Activated CD4-positive, alpha-beta T cell treated with anti-CD3 and anti-CD28 coated beads, Interleukin-2, amount 50 U/mL, for 48 hours (primary cell): Measurements from ENCODE around the gene PACRG.

Experiments used
- DNase-seq, 2 experiments: peaks; one replicate each; pipeline ENCODE4 v3.0.0-alpha.2; 2020

Gene PACRG

DNA sequence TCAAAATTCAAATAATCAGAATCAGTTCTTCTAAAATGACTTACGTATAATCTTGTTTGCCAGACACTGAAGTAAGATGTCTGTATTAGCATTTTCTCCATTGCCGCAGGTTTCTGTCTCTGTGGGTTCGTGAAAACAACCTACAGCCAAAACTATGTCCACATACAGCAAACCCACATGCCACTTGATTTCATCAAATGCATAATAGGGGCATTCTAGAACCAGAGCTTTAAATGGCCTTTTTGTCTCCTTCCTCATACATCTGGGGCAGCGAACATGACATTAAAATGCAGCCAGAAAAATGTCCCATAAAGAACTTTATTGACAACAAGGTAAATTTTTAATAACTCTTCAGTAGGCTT is 596.5 kb downstream of the PACRG start:
- no peak for DNase-seq

- DNase-seq = no peak
Observed at GRCh38 chr6:163324688-163325389, 597.1 kb downstream of the PACRG start.

- DNase-seq = no peak
Observed at GRCh38 chr6:163325390-163325784, 597.6 kb downstream of the PACRG start.

GRCh38 chr6:163327165-163327880 is 599.5 kb downstream of the PACRG start:
- no peak for DNase-seq

GRCh38 chr6:163327921-163328320 is 600.1 kb downstream of the PACRG start:
- DNase-seq = no peak

- DNase-seq = no peak
Observed at GRCh38 chr6:163328411-163328810, 600.6 kb downstream of the PACRG start.

GRCh38 chr6:163329991-163330390 is 602.2 kb downstream of the PACRG start:
- no peak for DNase-seq

DNA sequence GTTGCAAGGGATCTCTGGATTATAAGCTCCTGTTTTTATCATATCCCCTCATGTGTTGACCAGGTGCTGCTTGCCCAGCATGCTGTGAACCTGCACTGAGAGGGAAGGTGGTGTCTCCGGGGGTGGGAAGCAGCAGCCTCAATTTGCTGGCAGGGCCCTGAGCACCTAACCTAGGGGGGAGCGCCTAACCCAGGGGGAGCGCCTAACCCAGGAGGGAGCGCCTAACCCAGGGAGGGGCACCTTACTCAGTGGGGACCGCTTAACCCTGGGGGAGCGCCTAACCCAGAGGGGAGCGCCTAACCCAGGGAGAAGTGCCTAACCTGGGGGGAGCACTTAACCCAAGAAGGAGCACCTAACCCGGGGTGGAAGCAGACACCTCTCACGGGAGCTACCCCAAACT is 603.5 kb downstream of the PACRG start:
- no peak for DNase-seq

GRCh38 chr6:163332575-163332974 is 604.8 kb downstream of the PACRG start:
- no peak for DNase-seq

DNA sequence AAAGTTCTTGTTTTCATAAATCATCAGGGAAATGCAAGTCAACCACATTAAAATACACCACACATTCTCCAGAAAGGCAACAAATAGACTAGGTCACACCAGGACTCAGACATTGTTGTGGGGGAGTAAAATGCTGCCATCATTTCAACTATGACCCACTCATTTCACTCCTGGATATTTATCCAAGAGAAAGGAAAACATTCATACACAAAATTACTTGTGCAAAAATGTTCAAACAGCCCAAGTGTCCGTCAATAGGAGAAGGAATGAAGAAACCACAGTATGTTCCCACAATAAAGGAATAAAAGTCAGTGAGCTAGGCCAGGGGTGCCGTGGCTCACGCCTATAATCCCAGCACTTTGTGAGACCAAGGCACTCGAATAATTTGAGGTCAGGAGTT is 605.3 kb downstream of the PACRG start:
- no peak for DNase-seq

DNA sequence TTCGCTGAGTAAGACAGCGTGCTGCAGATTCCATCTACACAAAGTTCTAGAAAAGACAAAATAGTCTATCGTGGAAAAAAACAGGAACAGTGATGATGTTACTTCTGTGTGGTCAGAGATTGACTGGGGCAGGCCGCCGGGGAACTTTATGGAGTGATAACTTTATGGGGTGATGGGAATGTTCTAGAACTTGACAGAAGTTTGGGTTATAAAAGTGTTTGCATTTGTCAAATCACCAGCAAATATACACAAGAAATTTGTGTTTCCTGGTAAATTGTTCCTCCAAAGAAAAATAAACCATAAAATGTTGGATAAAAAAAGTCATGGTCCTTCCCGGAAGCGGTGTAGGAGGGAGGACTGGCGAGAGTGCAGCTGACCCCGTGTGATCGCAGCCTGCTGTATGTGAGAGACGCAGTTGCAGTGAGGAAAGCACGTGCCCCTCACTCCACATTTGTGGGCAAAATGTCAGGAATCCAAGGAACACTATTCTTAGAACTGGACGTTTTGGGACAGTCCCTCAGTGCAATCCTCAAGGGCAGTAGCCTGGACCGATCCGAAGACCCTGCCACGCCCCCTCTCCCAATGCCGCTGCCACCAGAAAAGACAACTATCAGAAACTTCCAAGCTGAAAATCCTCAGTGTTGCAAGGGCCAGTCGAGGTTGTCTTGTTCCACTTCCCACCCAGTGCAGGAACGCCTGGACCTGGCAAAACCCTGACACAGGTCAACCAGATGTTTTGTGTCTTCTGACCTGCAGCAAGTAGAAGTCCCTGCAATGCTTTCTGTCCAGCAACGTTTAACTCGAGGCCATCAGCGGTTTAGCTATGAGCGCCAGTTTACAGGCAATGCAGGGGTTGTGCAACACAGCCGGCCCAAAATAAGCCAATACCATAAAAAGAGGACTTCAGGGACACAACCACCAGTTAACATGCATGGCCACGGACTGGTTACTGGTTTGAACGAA is 606.2 kb downstream of the PACRG start:
- DNase-seq = no peak

GRCh38 chr6:163335056-163335455 is 607.3 kb downstream of the PACRG start:
- no peak for DNase-seq

DNA sequence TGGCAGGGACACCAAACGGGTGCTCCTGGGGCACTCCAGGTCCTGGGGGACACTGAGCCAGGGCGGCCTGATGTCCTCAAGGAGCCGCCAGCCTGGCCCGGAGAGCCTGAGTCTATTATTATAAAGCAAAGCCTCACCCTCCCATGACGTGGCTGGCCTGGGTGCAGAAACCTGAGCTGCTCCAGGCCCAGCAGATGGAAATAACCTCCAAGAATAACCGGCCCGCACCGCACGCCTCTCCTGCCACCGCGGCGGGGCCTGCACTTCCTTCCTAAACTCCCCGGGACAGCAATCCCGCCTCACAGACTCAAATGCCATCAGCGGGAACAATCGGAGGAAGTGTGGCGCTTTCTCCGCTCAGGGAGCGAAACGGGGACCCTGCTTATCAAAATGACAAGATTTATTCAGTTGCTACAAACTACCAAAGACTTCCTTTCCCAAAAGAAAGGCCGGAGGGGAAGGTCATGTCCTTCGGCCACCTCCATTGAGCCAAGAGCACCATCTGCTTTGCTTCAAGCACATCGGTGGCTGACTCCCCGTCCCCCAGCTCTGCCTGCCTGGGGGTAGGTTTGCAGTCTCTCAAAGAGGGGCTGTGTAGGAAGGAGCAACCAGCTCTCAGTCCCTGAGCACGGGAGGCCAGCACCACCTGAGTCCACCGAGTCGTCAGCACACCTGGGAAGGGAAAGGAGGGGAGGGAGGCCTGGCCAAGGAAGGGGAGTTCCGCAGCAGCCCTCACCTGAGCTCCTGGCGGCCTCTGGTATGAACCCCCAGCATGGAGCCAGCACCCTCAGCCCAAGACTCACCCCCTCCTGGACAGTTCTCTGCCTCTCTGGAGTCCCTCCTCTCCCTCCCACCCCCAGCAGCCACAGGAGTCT is 608.1 kb downstream of the PACRG start:
- no peak for DNase-seq

DNA sequence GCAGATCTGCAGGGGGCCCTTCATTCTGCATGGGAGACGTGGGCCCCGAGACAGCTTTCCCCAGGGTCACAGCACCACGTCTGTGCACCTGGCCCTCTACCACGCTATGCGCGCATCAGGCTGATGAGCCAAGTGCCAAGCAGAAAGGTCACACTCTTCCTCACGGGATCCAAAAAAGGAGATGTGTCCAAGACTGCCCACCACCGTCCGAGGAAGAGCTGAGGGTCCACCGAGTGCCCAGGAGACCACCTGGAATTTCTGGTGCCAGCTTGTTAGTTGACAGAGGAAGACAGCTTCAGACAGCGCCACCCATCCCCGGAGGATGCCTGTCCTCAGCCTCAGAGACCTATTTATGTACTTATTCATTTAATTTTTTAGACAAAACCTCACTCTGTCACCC is 609.2 kb downstream of the PACRG start:
- no peak for DNase-seq

DNA sequence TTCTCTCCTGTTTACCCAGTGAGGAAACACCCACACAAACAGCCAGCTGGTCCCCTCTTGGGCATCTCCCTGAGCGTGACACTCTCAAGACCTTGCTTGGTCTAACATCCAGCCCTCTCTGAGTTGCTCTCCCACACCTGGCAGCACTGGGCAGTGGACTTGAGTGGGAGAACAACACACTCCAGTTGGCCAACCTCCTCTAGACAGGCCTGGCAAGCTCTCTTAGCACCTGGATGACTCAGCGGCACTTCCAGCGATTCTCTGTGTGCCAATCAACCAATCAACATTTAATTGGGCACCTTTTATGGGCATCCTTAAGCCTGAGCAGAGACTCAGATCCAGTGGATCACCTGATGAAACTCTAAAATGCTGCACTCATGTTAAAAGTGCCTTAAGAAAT is 610.2 kb downstream of the PACRG start:
- DNase-seq = no peak

DNA sequence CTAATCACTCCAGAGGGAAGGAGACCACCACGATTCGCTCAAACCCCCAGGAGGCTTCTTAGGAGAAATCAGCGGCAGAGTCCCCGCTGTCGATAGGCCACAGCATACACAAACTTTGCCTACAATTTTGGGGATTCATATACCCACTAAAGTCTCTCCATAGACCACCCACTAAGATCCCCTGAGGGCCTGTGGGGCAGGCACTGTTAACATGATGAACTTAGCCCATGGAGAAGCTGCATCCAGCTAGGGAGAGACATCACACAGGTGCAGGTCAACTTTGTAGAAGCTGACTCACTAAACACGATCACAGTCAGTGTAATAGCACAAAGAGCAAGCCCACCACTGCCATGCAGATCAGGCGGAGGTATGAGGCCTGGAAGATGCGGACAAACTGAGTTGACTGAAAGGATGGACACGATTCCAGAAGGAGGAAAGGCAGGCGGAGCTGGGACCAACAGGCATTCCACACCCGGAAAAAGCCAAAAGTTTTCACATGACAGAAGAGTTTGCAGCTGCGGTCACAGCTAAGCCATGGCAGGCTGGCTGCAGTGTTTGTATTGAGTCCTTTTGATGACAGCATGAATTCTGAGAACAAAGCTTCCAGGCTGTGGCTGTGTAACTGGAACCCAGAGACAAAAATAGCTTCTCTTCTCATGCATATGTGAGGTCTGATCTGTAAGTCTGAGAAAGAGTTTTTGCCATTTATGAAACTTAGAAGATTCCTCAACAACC is 611.1 kb downstream of the PACRG start:
- DNase-seq = no peak

DNA sequence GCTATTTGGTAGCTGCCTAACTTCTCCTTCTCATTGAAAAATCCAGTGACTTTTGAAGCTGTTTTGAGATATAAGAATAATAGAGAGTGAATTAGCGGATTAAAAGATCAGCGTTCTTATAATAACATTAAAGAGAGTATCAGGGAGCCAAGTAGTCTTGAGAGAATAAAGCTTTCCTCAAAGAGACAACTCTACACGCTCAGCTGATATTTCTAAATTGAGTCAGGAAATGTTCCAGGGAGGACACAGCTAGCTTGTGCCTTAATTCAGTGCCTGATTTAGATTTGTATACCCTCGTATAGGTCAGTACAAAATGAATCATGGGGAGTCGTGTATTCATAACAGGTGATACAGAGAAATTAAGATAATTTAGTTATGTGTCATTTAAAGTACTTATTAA is 611.7 kb downstream of the PACRG start:
- DNase-seq = no peak

DNA sequence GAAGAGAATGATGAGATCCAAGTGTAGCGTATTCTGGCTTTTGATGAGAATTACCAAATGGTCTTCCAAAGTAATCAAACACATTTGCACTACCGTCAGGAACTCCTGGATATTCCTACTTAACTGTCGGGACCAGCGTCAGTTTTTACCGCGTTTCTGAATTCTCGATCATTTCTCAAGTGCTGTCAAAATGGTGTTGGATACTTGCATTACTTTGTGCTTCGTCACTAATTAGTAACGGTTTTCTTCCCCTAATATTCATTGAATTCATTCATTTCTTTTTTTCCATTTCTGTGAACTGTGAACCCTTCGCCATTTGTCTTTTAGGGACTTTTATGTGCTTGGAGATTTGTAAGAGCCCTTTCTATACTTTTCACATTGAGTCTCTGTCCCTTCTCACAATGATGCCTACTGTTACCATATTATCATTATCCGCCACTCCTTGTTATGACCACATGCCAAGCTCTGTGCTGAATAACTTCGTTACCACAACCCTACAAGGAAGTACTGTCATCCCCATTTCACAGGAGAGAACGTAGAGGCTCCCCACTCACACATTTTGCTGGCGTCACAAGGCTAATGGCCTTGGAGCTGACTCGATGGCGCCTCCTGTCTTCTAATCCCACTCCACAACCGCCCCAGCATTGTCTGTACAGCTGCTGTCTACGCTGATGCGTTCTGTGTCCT is 612.6 kb downstream of the PACRG start:
- no peak for DNase-seq

DNA sequence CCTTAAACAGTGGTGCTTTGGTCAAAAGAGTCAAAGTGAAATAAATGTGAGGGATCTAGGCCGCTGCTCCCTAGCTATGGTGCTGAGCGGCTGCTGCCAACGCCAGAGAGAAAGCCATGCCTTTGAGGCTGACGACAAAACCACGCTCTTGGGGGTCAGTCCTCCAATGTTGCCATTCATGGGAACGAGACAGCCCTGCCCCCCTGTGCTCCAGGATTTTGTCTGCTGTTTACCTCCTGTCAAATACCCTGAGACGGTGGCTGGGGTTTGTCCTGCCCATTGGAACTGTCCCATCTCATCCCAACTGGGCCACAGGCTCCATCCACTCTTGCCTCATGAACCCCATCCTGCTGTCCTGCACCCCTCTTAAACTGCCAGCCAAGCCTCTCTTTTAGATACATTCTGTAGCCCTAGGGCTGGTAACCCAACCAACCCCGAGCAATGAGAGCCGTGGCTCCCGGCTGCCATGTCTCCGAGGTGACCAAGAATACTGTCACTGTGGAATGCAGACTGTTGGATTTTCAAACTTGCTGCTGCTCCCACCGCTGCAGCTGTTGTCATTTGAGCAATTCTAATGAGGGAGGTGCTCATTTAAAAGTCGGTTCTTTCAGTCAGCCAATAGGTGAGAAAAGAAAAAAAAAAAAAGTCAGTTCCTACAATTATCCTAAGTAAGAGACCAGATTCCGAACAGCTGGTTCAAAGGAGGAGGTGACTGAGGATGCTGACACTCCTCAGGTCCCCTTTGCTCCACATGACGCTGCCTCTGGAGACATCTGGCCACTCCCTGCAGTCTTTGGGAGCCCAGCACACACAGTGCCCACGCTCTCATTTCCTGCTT is 613.7 kb downstream of the PACRG start:
- DNase-seq = no peak
